H1 (cell line): ENCODE measurements around the gene UNC13D. TPM values are rescaled to one million over a fixed set of nuclear protein-coding genes. Genes with fewer than 3 reads are reported as not detected.

Experiments
- CTCF ChIA-PET: fragments of 300-600 bp; sonication (Branson Sonifier 250); formaldehyde crosslinking; loops from one replicate; lab custom pipeline; 2021; ENCODE audit not compliant: partially characterized antibody; lab: Charles Lee
- POLR2A ChIA-PET: fragments of 300-600 bp; sonication (Branson Sonifier 250); formaldehyde crosslinking; loops from one replicate; lab custom pipeline; 2021; ENCODE audit warnings: inconsistent platforms; ENCODE audit not compliant: partially characterized antibody; lab: Charles Lee
- DNase-seq, 2 experiments: peaks; one replicate each; pipeline versions ENCODE4 v3.0.0 to v3.0.0-alpha.2; 2010 to 2022; ENCODE audit warnings: low spot score in 2 of 2, low read depth in 1 of 2, mixed read lengths in 1 of 2
- FAIRE-seq: peaks from 2 replicates; lab custom pipeline; 2011; peaks lifted over from hg19 to GRCh38; lab: Jason Lieb, UNC
- H2AFZ ChIP-seq: 2 replicates; pipeline ENCODE4 v1.8.1; 2012; ENCODE audit warnings: low read length, inconsistent platforms
- H2AK5ac ChIP-seq: 2 replicates; pipeline ENCODE4 v1.6.1; 2013; ENCODE audit warnings: low read depth, low read length
- H2BK120ac ChIP-seq: replicated peaks from 2 replicates; pipeline ENCODE3; 2013; ENCODE audit warnings: low read depth, low read length, inconsistent platforms
- H2BK12ac ChIP-seq: 2 replicates; pipeline ENCODE4 v1.6.1; 2013; ENCODE audit warnings: low read depth, low read length
- H2BK15ac ChIP-seq: 2 replicates; pipeline ENCODE4 v1.6.1; 2013; ENCODE audit warnings: low read length
- H2BK20ac ChIP-seq: 2 replicates; pipeline ENCODE4 v1.6.1; 2013; ENCODE audit warnings: low read length
- H2BK5ac ChIP-seq: 2 replicates; pipeline ENCODE4 v1.6.1; 2013; ENCODE audit warnings: low read depth, low read length
- H3K14ac ChIP-seq: 2 replicates; pipeline ENCODE4 v1.6.1; 2013; ENCODE audit warnings: inconsistent platforms; ENCODE audit not compliant: insufficient read length
- H3K18ac ChIP-seq: 2 replicates; pipeline ENCODE4 v1.6.1; 2013; ENCODE audit warnings: low read length; ENCODE audit errors: extremely low read depth
- H3K23ac ChIP-seq: 2 replicates; pipeline ENCODE4 v1.6.1; 2013; ENCODE audit warnings: inconsistent platforms; ENCODE audit not compliant: insufficient read length
- H3K23me2 ChIP-seq: 2 replicates; pipeline ENCODE4 v1.6.1; 2013; ENCODE audit warnings: low read depth, low read length
- H3K27ac ChIP-seq: 2 replicates; pipeline ENCODE4 v1.6.1; 2011; ENCODE audit warnings: low read depth, low read length, inconsistent platforms
- H3K27me3 ChIP-seq, 4 experiments: replicated peaks in 1 of 4; 1 replicate in 1 of 4; 2 replicates in 3 of 4; pipeline versions ENCODE4 v1.6.1 to v1.8.1; 2011 to 2013; ENCODE audit warnings: low read length in 3 of 4, mild to moderate bottlenecking in 3 of 4, inconsistent platforms in 2 of 4, mixed read lengths in 2 of 4, moderate library complexity in 1 of 4; ENCODE audit not compliant: control insufficient read depth in 3 of 4, insufficient read depth in 3 of 4; ENCODE audit errors: extremely low read depth in 1 of 4
- H3K36me3 ChIP-seq, 4 experiments: 2 replicates each; pipeline versions ENCODE4 v1.6.1 to v1.8.1; 2011 to 2013; ENCODE audit warnings: mild to moderate bottlenecking in 4 of 4, low read length in 3 of 4, moderate library complexity in 2 of 4, control low read depth in 1 of 4, inconsistent platforms in 1 of 4; ENCODE audit not compliant: insufficient read depth in 4 of 4, control insufficient read depth in 2 of 4
- H3K4ac ChIP-seq: replicated peaks from 2 replicates; pipeline ENCODE3; 2013; ENCODE audit warnings: low read length, low read depth, mixed read lengths, inconsistent platforms; ENCODE audit not compliant: insufficient read length
- H3K4me1 ChIP-seq, 4 experiments: replicated peaks in 1 of 4; 1 replicate in 1 of 4; 2 replicates in 3 of 4; pipeline versions ENCODE4 v1.6.1 to v1.8.1; 2011 to 2013; ENCODE audit warnings: low read length in 3 of 4, inconsistent platforms in 2 of 4, mixed read lengths in 1 of 4; ENCODE audit not compliant: insufficient read depth in 4 of 4, control insufficient read depth in 3 of 4
- H3K4me2 ChIP-seq, 2 experiments: 2 replicates each; pipeline versions ENCODE4 v1.6.1 to v1.8.1; 2011 to 2013; ENCODE audit warnings: low read depth in 2 of 2, low read length in 2 of 2, control low read depth in 1 of 2, inconsistent platforms in 1 of 2, mild to moderate bottlenecking in 1 of 2; ENCODE audit not compliant: insufficient read depth in 1 of 2
- H3K4me3 ChIP-seq, 4 experiments: fragments of 200-600, 300-600 bp in 1 of 4; sonication (generic), shearing (Covaris generic), sonication (Bioruptor Twin) in 1 of 4; 2 replicates each; pipeline versions ENCODE4 v1.5.1 to v1.8.1; 2011 to 2016; ENCODE audit warnings: low read length in 4 of 4, low read depth in 3 of 4, control low read depth in 2 of 4, inconsistent platforms in 2 of 4, mild to moderate bottlenecking in 2 of 4, mixed read lengths in 1 of 4, moderate library complexity in 1 of 4; ENCODE audit not compliant: insufficient read depth in 2 of 4; ENCODE audit errors: extremely low read depth in 1 of 4
- H3K56ac ChIP-seq: replicated peaks from 2 replicates; pipeline ENCODE3; 2013; ENCODE audit warnings: low read depth, mild to moderate bottlenecking, mixed read lengths, low read length, inconsistent platforms; ENCODE audit not compliant: insufficient read length
- H3K79me1 ChIP-seq: 2 replicates; pipeline ENCODE4 v1.6.1; 2013; ENCODE audit warnings: low read depth, low read length, control low read depth
- H3K79me2 ChIP-seq, 2 experiments: 2 replicates each; pipeline versions ENCODE4 v1.6.1 to v1.8.1; 2012 to 2013; ENCODE audit warnings: low read length in 2 of 2, mild to moderate bottlenecking in 2 of 2, inconsistent platforms in 1 of 2; ENCODE audit not compliant: insufficient read depth in 2 of 2, control insufficient read depth in 1 of 2
- H3K9ac ChIP-seq, 4 experiments: replicated peaks in 1 of 4; 1 replicate in 1 of 4; 2 replicates in 3 of 4; pipeline versions ENCODE4 v1.6.1 to v1.8.1; 2011 to 2013; ENCODE audit warnings: low read depth in 3 of 4, low read length in 3 of 4, control low read depth in 2 of 4, mild to moderate bottlenecking in 2 of 4, moderate library complexity in 2 of 4, inconsistent platforms in 1 of 4; ENCODE audit errors: extremely low read depth in 1 of 4
- H3K9me3 ChIP-seq, 2 experiments: 2 replicates each; pipeline versions ENCODE4 v1.6.1 to v1.8.1; 2012 to 2013; ENCODE audit warnings: mild to moderate bottlenecking in 2 of 2, moderate library complexity in 2 of 2, control low read depth in 1 of 2, inconsistent platforms in 1 of 2, low read depth in 1 of 2, low read length in 1 of 2, mixed read lengths in 1 of 2; ENCODE audit not compliant: insufficient read depth in 2 of 2
- H4K20me1 ChIP-seq, 2 experiments: replicated peaks in 1 of 2; 2 replicates each; pipeline versions ENCODE3 to v1.8.1; 2011 to 2013; ENCODE audit warnings: inconsistent platforms in 2 of 2, low read length in 2 of 2, mild to moderate bottlenecking in 1 of 2; ENCODE audit not compliant: insufficient read depth in 2 of 2, control insufficient read depth in 1 of 2
- H4K5ac ChIP-seq: 2 replicates; pipeline ENCODE4 v1.6.1; 2013; ENCODE audit warnings: low read length, low read depth, mixed read lengths, inconsistent platforms; ENCODE audit not compliant: insufficient read length
- H4K8ac ChIP-seq: 2 replicates; pipeline ENCODE4 v1.8.0; 2013; ENCODE audit warnings: mild to moderate bottlenecking, moderate library complexity, low read length, inconsistent platforms; ENCODE audit not compliant: insufficient read depth; ENCODE audit errors: extremely low read depth
- H4K91ac ChIP-seq: replicated peaks from 2 replicates; pipeline ENCODE3; 2013; ENCODE audit warnings: low read length, mixed read lengths, inconsistent platforms; ENCODE audit not compliant: insufficient read length
- CTBP2 ChIP-seq: IDR thresholded peaks from 2 replicates; pipeline ENCODE4 v1.7.0; 2011; ENCODE audit warnings: borderline replicate concordance, mild to moderate bottlenecking, moderate library complexity, mixed read lengths, low read length; ENCODE audit not compliant: insufficient read depth, insufficient read length
- FOSL1 ChIP-seq: IDR thresholded peaks from 2 replicates; pipeline ENCODE4 v1.6.1; 2011; ENCODE audit warnings: mild to moderate bottlenecking, low read depth, low read length, moderate library complexity; ENCODE audit not compliant: insufficient read depth
- JUN ChIP-seq: IDR thresholded peaks from 2 replicates; pipeline ENCODE4 v1.6.1; 2011; ENCODE audit warnings: low read depth, mild to moderate bottlenecking, improper control_type of control experiment, low read length
- KDM4A ChIP-seq: IDR thresholded peaks from one replicate; pipeline ENCODE4 v1.7.1; 2012; ENCODE audit warnings: low read depth, mild to moderate bottlenecking, moderate library complexity, low read length, inconsistent platforms; ENCODE audit not compliant: severe bottlenecking
- YY1 ChIP-seq: IDR thresholded peaks from 2 replicates; pipeline ENCODE4 v1.6.1; 2011; ENCODE audit warnings: low read depth, mild to moderate bottlenecking, low read length
- WGBS, 2 experiments: shearing (Covaris generic) in 1 of 2; methylation state at CpG; one replicate each; pipeline versions ENCODE4 v1.1.6 to v1.1.7; 2013 to 2015; ENCODE audit warnings: low lambda C conversion rate in 2 of 2, mixed read lengths in 2 of 2, inconsistent platforms in 1 of 2, low coverage in 1 of 2, missing lambda C conversion rate in 1 of 2; ENCODE audit not compliant: insufficient replicate concordance in 2 of 2, insufficient coverage in 1 of 2, insufficient read length in 1 of 2; ENCODE audit errors: extremely low coverage in 1 of 2, missing lambda C conversion rate in 1 of 2; 5-methylcytosine and 5-hydroxymethylcytosine counted together
- polyA plus RNA-seq, 7 experiments: library from polyadenylated mRNA; depleted of rRNA in 3 of 7; stranded (reverse) in 5 of 7; unstranded in 2 of 7; fragments of >200 nt in 5 of 7; fragments of 200-250 nt in 2 of 7; gene quantifications; 1 replicate in 5 of 7; 2 replicates in 1 of 7; 4 replicates in 1 of 7; pipeline versions ENCODE4 v1.2.1 to v1.2.3, GENCODE V29; 2011 to 2013; ENCODE audit warnings: missing spikeins in 2 of 7, mixed read lengths in 2 of 7
- total RNA-seq: library from RNA; stranded (reverse); fragmentation: NEBNext Ultra II Directional; extraction: Animal tissue kit (Norgen Biotek cat#: 25700); gene quantifications from 2 replicates; pipeline ENCODE4 v1.2.1, GENCODE V29; 2021

The UNC13D gene
- total and polyA plus RNA-seq, 2 of the 8 experiments (the other 6 are each of a cell fraction or from before 2014, with no cell fraction given): 3.6 to 8.4 TPM

GRCh38 chr17:75779987-75780889, 64.0 kb downstream of the UNC13D start:
- DNase-seq (no peak), FAIRE-seq (no peak)
- Histone ChIP-seq H3K23me2 (peaks cover under 1% of the 10 kb centered on the region; the same call in 1 of the 2 replicates), H3K18ac (no peak overlapping the region), H4K8ac (no peak overlapping the region), H2AK5ac (no peak overlapping the region), H2BK12ac (no peak overlapping the region), H3K14ac (no peak overlapping the region), H4K5ac (no peak overlapping the region), H4K91ac (no peak overlapping the region), H2AFZ (no peak overlapping the region), H3K9me3 (no peaks in the 10 kb centered on the region), H2BK5ac (no peak overlapping the region), H3K4me3 (peak overlapping the region in 1 of 4 experiments; percentile 11; a peak in 2 of 8 replicates), H4K20me1 (peaks cover 10 to 12% of the 10 kb centered on the region in 2 experiments), H3K4me2 (no peak overlapping the region), H3K23ac (no peak overlapping the region), H2BK20ac (no peak overlapping the region), H3K27ac (no peak overlapping the region), H2BK120ac (no peak overlapping the region), H3K9ac (no peak overlapping the region), H3K79me1 (no peaks in the 10 kb centered on the region), H3K4me1 (peaks cover 0 to 10% (median 7%) of the 10 kb centered on the region in 4 experiments; a peak in 6 of 7 replicates), H3K56ac (no peak overlapping the region), H3K79me2 (peaks cover 5 to 31% of the 10 kb centered on the region in 2 experiments; a peak in 3 of 4 replicates), H3K27me3 (no peaks in the 10 kb centered on the region), H2BK15ac (no peak overlapping the region), H3K4ac (no peak overlapping the region), H3K36me3 (peaks cover 0 to 29% (median 14%) of the 10 kb centered on the region in 4 experiments; a peak in 5 of 8 replicates)
- POLR2A ChIA-PET: interaction anchor here (0.6 to 8.5 kb wide), 94 partner anchors 11 to 1506 kb away, joined by 3 to 425 read pairs (median 4); partner anchors contain the start of genes AANAT, FDXR, GALK1 and ITGB4
- 18% methylated on average over 5 of the region's 5 CpGs; no CpG with 5 or more reads in 1 of the 2 experiments for WGBS, 2 experiments
- TF ChIP-seq YY1 (0 out of 2 replicates have a peak, but pooled peaks have one; percentile 2), KDM4A (no peak), JUN (no peak), CTBP2 (no peak), FOSL1 (no peak)
- CTCF ChIA-PET: interaction anchor here (0.6 to 21.4 kb wide), 9 partner anchors 23 to 147 kb away, joined by 3 to 359 read pairs (median 3); partner anchors contain the start of genes GALK1, RECQL5, SAP30BP and SMIM5
